ENCODE results near the gene CDK15. TPM values are rescaled to one million over a fixed set of nuclear protein-coding genes. Genes with fewer than 3 reads are reported as not detected.
"Not testable (repeated sequence)": the region's sequence is repeated elsewhere in the genome, so short reads cannot be mapped to it uniquely, and the experiment has no call there.

CDK15 gene
- total and polyA plus RNA-seq, 8 donors: 0.09 to 0.35 (median 0.12) TPM; not detected in 3

DNA sequence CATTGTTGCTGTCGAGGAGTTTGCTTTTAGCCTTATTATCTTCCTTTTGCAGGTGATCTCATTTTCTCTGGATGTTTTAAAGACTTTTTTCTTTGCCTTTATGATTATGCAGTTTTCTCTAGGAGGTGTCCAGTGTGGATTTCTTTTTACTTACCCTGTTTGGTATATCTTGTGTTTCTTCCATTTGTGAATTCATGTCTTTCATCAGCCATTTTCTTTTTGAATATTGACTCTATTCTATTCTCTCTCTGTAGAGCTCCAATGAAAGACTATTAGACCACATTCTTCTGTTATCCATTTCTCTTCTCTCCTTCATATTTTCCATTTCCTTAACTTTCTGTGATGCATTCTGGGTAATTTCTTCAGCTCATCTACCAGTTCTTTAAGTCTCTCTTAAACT is 34.4 kb downstream of the CDK15 start:
- no peak for TF ChIP-seq CTCF (IDR thresholded peaks at IDR 0.05)
- FAIRE-seq: no peak
- intact Hi-C loops (cut with DNase I): no loop called here
- Histone ChIP-seq H3K36me3 (no peaks in the 10 kb centered on the region), H3K9me3 (no peaks in the 10 kb centered on the region), H3K4me1 (peaks cover 0 to 2% (median 0%) of the 10 kb centered on the region in 3 donors), H3K27me3 (no peaks in the 10 kb centered on the region), H3K4me3 (no peak overlapping the region), H3K27ac (no peak overlapping the region)
- ATAC-seq: no peak
- DNase-seq: no peak
- WGBS, 2 donors: 90 to 100% methylated on average over 1 of the region's 1 CpG

- ATAC-seq (no peak), FAIRE-seq (no peak)
These were observed 36.0 kb downstream of the CDK15 start for GRCh38 chr2:201842131-201842860.

GRCh38 chr2:201844922-201845321 is 38.6 kb downstream of the CDK15 start:
- ATAC-seq; H3K4me3 ChIP-seq; H3K9me3 ChIP-seq; H3K36me3 ChIP-seq; FAIRE-seq; H3K27ac ChIP-seq; DNase-seq; intact Hi-C loops (cut with DNase I); H3K27me3 ChIP-seq; H3K4me1 ChIP-seq: not testable (repeated sequence)
- WGBS, 2 donors: 72 to 73% methylated on average over 2 of the region's 2 CpGs

More at GRCh38 chr2:201842131-201842860, 36.0 kb downstream of the CDK15 start:
- H3K4me3 ChIP-seq: no peak overlapping the region
- DNase-seq: no peak
- H3K27me3 ChIP-seq: no peaks in the 10 kb centered on the region
- peaks cover 0 to 2% (median 0%) of the 10 kb centered on the region in 3 donors for H3K4me1 ChIP-seq
- H3K9me3 ChIP-seq: no peaks in the 10 kb centered on the region
- TF ChIP-seq CTCF (IDR thresholded peaks at IDR 0.05): no peak
- WGBS, 2 donors: 42 to 56% methylated on average over 5 of the region's 5 CpGs
- intact Hi-C loops (cut with DNase I): no loop called here
- no peaks in the 10 kb centered on the region for H3K36me3 ChIP-seq
- H3K27ac ChIP-seq: no peak overlapping the region

GRCh38 chr2:201847481-201847880 is 41.1 kb downstream of the CDK15 start:
- ATAC-seq (no peak), DNase-seq (no peak), FAIRE-seq (no peak)
- H3K36me3 ChIP-seq: no peaks in the 10 kb centered on the region
- intact Hi-C loops (cut with DNase I): no loop called here
- no peaks in the 10 kb centered on the region for H3K9me3 ChIP-seq
- no peak overlapping the region for H3K27ac ChIP-seq
- peaks cover 0 to 2% (median 0%) of the 10 kb centered on the region in 3 donors for H3K4me1 ChIP-seq
- H3K27me3 ChIP-seq: no peaks in the 10 kb centered on the region
- TF ChIP-seq CTCF (IDR thresholded peaks at IDR 0.05): no peak
- no peak overlapping the region for H3K4me3 ChIP-seq

GRCh38 chr2:201852462-201852861 is 46.1 kb downstream of the CDK15 start:
- intact Hi-C loops (cut with DNase I): no loop called here
- no peak for FAIRE-seq

More at GRCh38 chr2:201852462-201852861, 46.1 kb downstream of the CDK15 start:
- no peaks in the 10 kb centered on the region for H3K36me3 ChIP-seq
- no peaks in the 10 kb centered on the region for H3K4me1 ChIP-seq
- DNase-seq (no peak), ATAC-seq (no peak)
- H3K9me3 ChIP-seq: no peaks in the 10 kb centered on the region
- no peak for TF ChIP-seq CTCF (IDR thresholded peaks at IDR 0.05)
- H3K27me3 ChIP-seq: no peaks in the 10 kb centered on the region
- H3K4me3 ChIP-seq: no peak overlapping the region
- H3K27ac ChIP-seq: no peak overlapping the region
